HG02763 (cell line): ENCODE measurements around the gene CISH.

Source experiments
- ATAC-seq: cut with Tn5 transposase; IDR thresholded peaks from one replicate; pipeline ENCODE4 v1.9.1; 2021; ENCODE audit warnings: mild to moderate bottlenecking, moderate library complexity; ENCODE audit not compliant: unreplicated experiment

CISH gene

GRCh38 chr3:50600141-50600753 lies 11.3 kb downstream of the CISH start:
- no peak for ATAC-seq

- ATAC-seq = no peak
Measured at GRCh38 chr3:50599716-50600118, 11.9 kb downstream of the CISH start.

DNA sequence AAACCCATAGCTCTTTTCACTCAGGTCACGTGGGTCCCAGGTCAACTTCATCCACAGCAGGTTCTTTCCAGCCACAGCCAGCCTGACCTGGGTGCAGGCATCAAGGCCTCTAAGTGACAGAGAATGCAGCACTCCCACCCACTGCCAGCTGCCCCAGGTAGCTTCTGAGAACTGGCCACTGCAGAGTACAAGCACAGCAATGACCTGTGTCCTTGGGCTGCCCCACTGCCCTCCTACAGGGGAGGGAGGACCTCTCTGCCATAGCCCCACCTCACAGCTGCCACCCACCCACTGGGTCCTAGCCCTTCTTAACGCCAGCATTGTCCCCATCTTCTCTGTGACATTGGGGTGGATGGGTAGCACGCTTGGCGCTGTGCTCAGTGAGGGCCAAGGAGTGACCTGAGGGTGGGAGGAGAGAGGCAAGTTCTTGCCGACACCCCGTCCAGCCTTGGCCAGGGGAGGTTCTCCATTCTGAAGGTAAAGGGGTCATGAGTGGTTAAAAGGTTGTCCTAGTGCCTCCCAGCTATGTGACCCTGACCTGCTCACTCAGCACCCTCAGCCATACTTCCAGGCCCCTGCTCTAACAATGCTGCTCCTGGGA lies 12.4 kb downstream of the CISH start:
- ATAC-seq = no peak

DNA sequence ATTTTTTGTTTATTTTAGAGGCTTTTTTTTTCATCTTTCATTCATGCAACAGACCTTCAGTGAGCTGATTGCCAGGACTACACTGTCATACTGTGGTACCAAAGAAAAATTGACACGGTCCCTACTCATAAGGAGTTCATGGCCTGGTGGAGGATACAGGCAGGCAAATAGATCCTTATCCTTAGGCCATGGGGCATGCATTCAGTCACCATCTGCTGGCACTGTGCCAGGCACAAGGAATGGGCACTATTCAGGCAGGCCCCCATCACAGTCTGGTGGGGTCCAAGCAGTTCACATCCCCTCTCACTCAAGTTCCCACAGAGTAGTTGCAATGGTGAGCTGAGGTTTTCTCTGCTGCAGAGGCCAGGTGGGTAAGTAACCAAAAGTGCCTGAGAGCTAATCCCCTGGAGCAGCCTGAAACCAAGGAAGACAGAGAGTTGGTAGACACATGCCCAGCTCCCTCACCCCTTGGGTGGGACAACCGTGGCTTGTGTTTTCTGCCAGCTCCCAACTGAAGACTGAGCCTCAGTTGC lies 17.3 kb downstream of the CISH start:
- no peak for ATAC-seq

- no peak for ATAC-seq
Measured at GRCh38 chr3:50592568-50592967, 19.0 kb downstream of the CISH start.

DNA sequence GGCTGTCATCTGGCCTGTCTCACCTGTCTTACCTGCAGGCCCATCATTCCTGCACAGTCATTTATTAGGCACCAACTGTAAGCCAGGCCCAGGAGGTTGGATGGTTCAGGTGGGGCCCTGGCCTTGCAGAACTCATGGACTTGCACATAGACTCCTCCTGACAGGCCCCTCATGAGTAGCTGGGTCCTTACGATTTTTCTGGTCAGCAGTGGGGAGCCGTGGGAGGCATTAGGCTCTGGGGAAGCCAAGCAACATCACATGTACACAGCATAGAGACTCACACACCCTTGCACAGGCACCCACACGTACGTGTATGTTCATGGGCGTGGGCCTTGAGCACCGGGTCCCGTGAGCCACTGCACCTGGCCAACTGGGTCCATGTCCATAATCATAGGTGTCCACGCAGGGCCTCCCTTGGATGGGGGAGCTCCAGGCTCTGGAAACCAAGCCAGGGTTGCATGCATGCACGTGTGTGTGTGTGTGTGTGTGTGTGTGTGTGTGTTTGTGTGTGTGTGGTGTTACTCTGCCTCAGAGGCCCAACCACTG lies 20.3 kb downstream of the CISH start:
- ATAC-seq = no peak

DNA sequence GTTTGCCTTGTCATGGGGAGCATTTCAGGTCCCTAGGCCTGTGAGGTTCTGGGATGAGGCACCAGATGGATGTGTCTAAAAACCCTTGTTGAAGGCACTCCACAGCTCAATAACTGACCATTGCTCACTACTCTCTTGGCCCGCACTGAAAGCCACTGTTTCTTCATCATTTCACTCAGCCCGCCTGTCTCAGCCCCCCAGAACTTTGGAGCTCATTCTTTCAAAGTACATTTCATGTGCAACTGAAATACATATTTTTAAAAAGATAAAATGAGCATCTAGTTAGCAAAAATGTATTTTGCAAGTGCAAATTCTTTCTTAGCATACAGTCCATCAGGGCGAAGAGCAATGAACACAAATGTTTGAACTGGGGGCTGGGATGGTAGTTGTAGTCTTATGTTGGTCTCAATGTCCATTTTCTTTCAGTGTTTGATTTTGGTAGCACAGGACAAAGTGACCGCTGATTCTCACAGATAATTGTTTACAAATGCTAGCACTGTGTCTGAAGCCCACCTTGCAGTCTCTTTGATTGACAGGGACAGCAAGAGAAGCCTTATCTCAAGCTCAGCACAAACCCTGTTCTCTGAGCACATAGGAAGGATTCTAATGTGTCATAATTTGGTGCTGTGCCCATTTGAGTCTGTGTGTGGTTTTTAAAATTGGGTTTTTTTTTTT lies 22.7 kb downstream of the CISH start:
- ATAC-seq = no peak

DNA sequence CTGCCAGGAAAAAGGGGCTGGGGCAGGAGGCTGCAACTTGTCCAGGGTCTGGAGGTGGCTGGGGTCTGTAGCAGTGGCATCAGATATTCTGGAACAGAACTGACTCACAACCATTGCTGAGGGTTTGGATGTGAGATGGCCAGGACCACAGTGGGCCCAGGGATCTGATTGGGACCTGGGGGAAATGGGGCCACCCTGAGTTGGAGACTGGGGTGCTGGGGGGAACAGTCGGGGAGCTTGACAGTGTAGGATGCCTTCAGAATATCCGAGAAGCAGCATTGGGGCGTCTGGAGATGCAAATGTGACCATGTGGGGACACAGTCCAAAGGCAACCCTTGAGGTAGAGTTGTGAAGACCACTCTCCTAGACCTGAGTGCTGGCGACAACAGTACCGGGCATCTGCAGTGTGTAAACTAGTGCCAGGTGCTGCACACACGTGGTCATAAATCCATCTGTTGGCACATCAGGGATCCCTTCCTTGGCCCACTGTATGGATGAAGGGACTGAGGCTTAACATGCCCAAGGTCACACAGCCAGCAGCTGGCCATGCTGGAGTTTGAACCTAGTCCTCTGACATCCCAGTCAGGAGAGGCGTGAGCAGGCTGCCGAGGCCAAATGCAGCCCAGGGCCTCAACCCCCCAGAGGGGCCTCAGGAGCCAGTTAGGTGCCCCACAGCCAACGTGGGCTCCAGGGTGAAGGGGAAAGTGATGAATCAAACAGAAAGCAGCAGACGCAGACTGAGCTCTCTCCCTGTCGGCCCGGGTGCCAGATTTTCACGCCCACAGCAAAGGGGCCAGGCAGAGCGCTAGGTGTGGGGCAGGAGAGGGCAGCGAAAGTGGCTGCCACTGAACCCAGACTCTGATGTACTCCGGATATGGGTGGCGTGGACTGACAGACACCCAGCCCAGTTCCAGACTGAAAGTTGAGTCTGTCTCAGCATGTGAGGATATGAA lies 23.5 kb downstream of the CISH start:
- no peak for ATAC-seq

DNA sequence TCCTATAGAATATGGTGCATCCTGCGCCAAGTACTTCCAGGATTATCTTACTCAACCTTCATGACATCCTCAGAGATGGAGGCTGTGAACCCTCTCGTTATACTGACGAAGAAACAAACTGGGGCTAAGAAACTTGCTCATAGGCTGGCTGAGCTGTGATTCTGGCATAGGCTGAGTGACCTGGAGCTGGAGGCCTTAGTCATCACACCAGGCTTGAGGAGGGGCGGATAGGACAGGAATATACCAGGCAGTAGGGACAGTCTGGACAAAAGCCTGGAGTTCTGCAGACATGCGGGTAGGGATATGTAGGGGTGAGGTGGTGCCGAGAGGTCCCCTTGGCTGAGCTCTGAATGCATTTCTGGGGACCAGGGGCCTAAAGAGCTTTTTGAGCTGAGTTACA lies 24.2 kb downstream of the CISH start:
- ATAC-seq = no peak

- no peak for ATAC-seq
Measured at GRCh38 chr3:50586763-50587070, 24.9 kb downstream of the CISH start.

GRCh38 chr3:50585919-50586762 lies 25.4 kb downstream of the CISH start:
- no peak for ATAC-seq

DNA sequence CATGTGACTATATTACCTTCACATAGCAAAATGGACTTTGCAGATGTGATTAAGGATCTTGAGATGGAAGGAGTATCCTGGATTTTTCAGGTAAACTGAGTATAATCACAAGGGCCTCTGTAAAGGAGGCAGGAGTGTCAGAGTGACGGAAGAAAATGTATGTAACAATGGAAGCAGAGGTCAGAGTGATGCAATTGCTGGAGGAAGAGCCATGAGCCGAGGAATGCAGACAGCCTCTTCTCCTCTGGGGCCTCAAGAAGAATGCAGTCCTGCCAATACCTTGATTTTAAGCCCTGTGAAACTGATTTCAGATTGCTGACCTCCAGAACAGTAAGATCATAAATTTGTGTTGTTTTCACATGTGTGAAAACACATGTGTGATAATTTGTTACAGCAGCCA lies 27.2 kb downstream of the CISH start:
- ATAC-seq = no peak

DNA sequence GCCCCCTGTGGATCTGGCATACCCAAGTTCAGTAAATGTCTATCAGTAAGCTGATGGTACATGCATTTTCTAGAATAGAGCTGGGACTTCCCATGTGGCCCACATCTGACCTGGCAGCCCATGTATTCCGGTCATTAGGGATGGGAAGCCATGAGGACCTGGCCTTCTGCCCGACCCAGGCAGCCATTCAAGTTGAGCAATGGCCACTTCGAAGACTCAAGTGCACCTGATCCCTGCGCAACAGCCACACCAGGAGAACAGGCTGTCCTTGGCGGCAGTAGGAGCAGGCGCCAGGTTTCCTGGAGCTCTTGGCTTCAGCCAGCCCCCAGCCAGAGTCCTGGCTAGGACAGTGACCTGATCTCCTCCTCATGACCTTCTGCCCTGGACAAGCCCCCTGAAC lies 27.7 kb downstream of the CISH start:
- no peak for ATAC-seq

GRCh38 chr3:50582083-50582482 lies 29.5 kb downstream of the CISH start:
- ATAC-seq = no peak

- no peak for ATAC-seq
Measured at GRCh38 chr3:50581459-50581842, 30.1 kb downstream of the CISH start.

DNA sequence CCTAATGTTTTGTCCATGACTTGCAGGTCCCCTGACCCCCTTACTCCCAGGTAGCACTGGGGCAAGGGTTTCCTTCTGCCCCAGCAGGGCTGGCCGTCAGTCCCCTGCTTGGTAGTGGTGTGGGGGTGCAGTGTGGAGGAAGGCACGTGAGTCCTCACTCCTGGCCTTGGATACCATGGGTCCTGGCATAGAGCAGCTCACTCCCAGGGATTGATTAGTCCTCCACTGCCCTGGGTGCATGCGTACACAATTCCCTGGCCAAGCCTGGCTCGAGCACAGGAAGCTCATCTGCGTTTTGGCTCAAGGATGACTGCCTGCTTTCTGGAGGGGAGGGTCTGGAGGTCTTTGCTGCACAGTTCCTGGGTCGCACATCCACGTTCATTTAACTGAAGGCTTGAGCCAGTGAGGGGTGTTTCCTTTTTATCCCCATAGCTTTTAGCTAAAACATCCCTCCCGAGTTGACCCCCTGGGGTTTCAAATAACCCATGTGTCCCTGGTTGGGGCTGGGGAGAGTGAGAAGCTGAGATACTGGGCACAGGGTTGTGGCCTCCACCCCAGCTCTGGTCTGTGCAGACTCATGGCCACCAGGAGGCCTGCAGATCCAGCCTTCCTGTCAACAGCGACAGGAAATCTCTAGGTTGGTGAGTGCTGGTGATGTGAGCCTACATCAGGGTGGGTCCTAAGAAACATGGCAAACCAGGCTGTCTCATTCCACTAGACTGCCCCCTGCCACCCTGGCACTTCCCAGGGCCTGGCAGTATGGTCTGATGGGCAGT lies 30.7 kb downstream of the CISH start:
- ATAC-seq = no peak

DNA sequence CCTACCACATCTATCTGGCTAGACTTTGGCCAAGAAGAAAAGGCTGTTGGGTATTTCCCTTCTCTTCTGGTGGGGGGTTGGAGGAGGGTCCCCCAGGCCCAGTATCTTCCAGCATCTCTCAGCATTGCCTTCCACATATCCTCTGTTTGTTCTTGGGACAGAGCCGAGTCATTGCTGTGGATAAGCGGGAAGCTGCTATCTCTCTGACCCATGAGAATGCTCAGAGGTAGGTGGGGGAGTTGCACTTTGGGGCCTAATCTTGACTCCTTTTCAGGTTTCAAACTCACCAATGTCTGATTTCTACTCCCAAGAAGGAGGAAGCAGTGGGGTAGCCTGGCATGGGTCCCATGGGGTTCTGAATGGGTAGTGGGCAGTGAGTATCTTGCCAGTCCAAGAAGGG lies 34.2 kb downstream of the CISH start:
- no peak for ATAC-seq

- ATAC-seq = no peak
Measured at GRCh38 chr3:50575372-50575771, 36.2 kb downstream of the CISH start.

DNA sequence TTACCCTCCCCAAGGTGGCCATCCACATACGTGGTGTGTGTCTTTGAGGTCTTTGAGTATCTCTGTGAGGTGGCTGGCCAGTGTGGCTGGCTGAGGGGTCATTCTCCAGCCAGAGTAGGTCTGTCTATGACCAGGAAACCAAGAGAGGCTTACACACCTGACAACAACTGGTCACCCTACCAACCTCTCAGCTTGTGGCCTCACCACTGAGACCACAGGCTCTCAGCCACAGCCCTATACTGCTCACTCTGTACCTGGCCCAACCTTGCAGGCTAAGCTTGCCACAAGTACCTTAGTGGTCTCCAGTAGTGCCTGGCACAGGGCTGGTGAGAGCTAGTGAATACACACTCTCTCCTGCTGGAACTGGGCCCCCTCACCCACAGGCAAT lies 37.1 kb downstream of the CISH start:
- no peak for ATAC-seq
